HepG2 (cell line): ENCODE results near the gene SULT1C4. TPM values are rescaled to one million over a fixed set of nuclear protein-coding genes. Genes with fewer than 3 reads are reported as not detected.
A peak's percentile ranks its signal among the peaks of the same experiment; 100 is the strongest.

ENCODE experiments used
- ERF ChIP-seq: IDR thresholded peaks from 2 replicates; pipeline ENCODE4 v1.6.1; 2018; ENCODE audit warnings: missing biosample characterization, missing genetic modification reagents
- FIP1L1 ChIP-seq: fragments of 200-400 bp; formaldehyde crosslinking; IDR thresholded peaks from 2 replicates; pipeline ENCODE4 v1.6.1; 2018; ENCODE audit warnings: low read depth, mild to moderate bottlenecking, low read length, moderate library complexity, borderline replicate concordance; ENCODE audit not compliant: insufficient read depth
- FOXO1 ChIP-seq: sonication (generic); formaldehyde crosslinking; IDR thresholded peaks from 2 replicates; pipeline ENCODE4 v1.4.0; 2020; ENCODE audit warnings: missing genetic modification reagents
- MAF1 ChIP-seq: sonication (generic); formaldehyde crosslinking; IDR thresholded peaks from 2 replicates; pipeline ENCODE4 v1.5.0; 2020; ENCODE audit warnings: missing genetic modification reagents, borderline replicate concordance
- ZNF558 ChIP-seq: sonication (generic); formaldehyde crosslinking; IDR thresholded peaks from 2 replicates; pipeline ENCODE4 v1.9.0; 2022; ENCODE audit warnings: mild to moderate bottlenecking, missing genetic modification reagents, borderline replicate concordance
- ZNF562 ChIP-seq: sonication (generic); formaldehyde crosslinking; IDR thresholded peaks from 2 replicates; pipeline ENCODE4 v1.8.0; 2022; ENCODE audit warnings: missing genetic modification reagents, borderline replicate concordance
- ZNF850 ChIP-seq: sonication (generic); formaldehyde crosslinking; conservative IDR thresholded peaks from 2 replicates; pipeline ENCODE4 v1.9.0; 2021; ENCODE audit warnings: mild to moderate bottlenecking, missing genetic modification reagents
- polyA plus RNA-seq, 8 experiments: library from polyadenylated mRNA; depleted of rRNA in 3 of 8; stranded (reverse) in 7 of 8; unstranded in 1 of 8; fragments of >200 nt; fragmentation: Illumina TruSeq in 4 of 8; extraction: Trizol in 4 of 8; gene quantifications; 2 replicates each; pipeline versions ENCODE4 v1.2.1 to v1.2.3, GENCODE V29; 2011 to 2016; ENCODE audit warnings: low read depth in 4 of 8, missing spikeins in 1 of 8, mixed read lengths in 1 of 8; ENCODE audit not compliant: insufficient read depth in 1 of 8
- total RNA-seq, 5 experiments: library from RNA; depleted of rRNA; stranded (reverse); fragments of >200 nt; fragmentation: Illumina TruSeq; extraction: Trizol; gene quantifications; 2 replicates each; pipeline ENCODE4 v1.2.3, GENCODE V29; 2016; ENCODE audit warnings: low read depth in 1 of 5
- TF ChIP-seq, protein P1 (sequence below): IDR thresholded peaks from 2 replicates; pipeline ENCODE4 v1.6.1; 2016; ENCODE audit warnings: low read depth, missing genetic modification reagents, missing compliant biosample characterization
- TF ChIP-seq, protein P2 (sequence below): fragments of 450-650 bp; IDR thresholded peaks from 2 replicates; pipeline ENCODE4 v1.6.1; 2017; ENCODE audit warnings: mild to moderate bottlenecking
- TF ChIP-seq, protein P3 (sequence below): sonication (generic); formaldehyde crosslinking; IDR thresholded peaks from 2 replicates; pipeline ENCODE4 v1.5.0; 2020; ENCODE audit warnings: mild to moderate bottlenecking, missing genetic modification reagents, moderate library complexity
- TF ChIP-seq, protein P4 (sequence below): sonication (generic); formaldehyde crosslinking; IDR thresholded peaks from 2 replicates; pipeline ENCODE4 v1.8.1; 2022; ENCODE audit warnings: low read depth, mild to moderate bottlenecking, missing genetic modification reagents
- TF ChIP-seq, protein P5 (sequence below): sonication (generic); formaldehyde crosslinking; IDR thresholded peaks from 2 replicates; pipeline ENCODE4 v1.5.0; 2020; ENCODE audit warnings: mild to moderate bottlenecking, missing genetic modification reagents, borderline replicate concordance

The SULT1C4 gene
- total and polyA plus RNA-seq, 2 of the 13 experiments (the other 11 are each of a cell fraction or from before 2014, with no cell fraction given): 1.3 to 8.6 TPM

DNA sequence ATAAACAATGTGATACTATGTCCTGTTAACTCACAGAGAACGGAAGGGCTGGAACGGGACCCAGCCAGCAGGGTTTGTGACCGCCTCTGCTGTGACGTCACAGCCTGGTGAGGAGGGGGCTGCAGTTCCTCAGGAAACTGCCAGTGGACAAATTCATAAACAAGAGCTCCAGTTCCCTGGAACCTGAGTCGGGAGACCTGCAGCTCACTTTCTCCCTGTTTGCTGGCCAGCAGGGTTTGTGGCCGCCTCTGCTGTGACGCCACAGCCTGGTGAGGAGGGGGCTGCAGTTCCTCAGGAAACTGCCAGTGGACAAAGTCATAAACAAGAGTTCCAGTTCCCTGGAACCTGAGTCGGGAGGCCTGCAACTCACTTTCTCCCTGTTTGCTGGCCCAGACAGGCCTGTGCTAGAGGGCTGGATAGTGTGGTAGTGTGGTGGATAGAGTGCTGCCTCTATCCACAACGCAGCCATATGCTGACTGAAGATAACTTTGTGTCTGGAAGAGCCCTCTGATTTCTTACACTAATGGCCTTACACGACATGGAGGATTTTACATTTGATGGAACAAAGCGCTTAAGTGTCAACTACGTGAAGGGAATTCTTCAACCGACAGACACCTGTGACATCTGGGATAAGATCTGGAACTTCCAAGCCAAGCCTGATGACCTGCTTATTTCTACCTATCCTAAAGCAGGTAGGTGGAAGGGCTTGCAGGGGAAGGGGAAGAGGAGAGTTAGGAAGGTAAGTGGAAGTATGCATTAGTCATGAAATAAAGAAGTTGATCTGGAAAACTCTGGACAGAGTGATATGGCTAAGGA, at the start of gene SULT1C4 (continued):
- TF ChIP-seq, protein P1, sequence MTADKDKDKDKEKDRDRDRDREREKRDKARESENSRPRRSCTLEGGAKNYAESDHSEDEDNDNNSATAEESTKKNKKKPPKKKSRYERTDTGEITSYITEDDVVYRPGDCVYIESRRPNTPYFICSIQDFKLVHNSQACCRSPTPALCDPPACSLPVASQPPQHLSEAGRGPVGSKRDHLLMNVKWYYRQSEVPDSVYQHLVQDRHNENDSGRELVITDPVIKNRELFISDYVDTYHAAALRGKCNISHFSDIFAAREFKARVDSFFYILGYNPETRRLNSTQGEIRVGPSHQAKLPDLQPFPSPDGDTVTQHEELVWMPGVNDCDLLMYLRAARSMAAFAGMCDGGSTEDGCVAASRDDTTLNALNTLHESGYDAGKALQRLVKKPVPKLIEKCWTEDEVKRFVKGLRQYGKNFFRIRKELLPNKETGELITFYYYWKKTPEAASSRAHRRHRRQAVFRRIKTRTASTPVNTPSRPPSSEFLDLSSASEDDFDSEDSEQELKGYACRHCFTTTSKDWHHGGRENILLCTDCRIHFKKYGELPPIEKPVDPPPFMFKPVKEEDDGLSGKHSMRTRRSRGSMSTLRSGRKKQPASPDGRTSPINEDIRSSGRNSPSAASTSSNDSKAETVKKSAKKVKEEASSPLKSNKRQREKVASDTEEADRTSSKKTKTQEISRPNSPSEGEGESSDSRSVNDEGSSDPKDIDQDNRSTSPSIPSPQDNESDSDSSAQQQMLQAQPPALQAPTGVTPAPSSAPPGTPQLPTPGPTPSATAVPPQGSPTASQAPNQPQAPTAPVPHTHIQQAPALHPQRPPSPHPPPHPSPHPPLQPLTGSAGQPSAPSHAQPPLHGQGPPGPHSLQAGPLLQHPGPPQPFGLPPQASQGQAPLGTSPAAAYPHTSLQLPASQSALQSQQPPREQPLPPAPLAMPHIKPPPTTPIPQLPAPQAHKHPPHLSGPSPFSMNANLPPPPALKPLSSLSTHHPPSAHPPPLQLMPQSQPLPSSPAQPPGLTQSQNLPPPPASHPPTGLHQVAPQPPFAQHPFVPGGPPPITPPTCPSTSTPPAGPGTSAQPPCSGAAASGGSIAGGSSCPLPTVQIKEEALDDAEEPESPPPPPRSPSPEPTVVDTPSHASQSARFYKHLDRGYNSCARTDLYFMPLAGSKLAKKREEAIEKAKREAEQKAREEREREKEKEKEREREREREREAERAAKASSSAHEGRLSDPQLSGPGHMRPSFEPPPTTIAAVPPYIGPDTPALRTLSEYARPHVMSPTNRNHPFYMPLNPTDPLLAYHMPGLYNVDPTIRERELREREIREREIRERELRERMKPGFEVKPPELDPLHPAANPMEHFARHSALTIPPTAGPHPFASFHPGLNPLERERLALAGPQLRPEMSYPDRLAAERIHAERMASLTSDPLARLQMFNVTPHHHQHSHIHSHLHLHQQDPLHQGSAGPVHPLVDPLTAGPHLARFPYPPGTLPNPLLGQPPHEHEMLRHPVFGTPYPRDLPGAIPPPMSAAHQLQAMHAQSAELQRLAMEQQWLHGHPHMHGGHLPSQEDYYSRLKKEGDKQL (CRISPR knock-in tag): no peak
- TF ChIP-seq ERF (0 out of 2 replicates have a peak, but pooled peaks have one; percentile 14), FOXO1 (CRISPR knock-in tag) (peak; percentile 11; the same call in 1 of the 2 replicates), ZNF562 (CRISPR knock-in tag) (no peak), ZNF558 (CRISPR knock-in tag) (no peak), FIP1L1 (no peak), ZNF850 (CRISPR knock-in tag) (no peak), MAF1 (CRISPR knock-in tag) (no peak)
- TF ChIP-seq, protein P2, sequence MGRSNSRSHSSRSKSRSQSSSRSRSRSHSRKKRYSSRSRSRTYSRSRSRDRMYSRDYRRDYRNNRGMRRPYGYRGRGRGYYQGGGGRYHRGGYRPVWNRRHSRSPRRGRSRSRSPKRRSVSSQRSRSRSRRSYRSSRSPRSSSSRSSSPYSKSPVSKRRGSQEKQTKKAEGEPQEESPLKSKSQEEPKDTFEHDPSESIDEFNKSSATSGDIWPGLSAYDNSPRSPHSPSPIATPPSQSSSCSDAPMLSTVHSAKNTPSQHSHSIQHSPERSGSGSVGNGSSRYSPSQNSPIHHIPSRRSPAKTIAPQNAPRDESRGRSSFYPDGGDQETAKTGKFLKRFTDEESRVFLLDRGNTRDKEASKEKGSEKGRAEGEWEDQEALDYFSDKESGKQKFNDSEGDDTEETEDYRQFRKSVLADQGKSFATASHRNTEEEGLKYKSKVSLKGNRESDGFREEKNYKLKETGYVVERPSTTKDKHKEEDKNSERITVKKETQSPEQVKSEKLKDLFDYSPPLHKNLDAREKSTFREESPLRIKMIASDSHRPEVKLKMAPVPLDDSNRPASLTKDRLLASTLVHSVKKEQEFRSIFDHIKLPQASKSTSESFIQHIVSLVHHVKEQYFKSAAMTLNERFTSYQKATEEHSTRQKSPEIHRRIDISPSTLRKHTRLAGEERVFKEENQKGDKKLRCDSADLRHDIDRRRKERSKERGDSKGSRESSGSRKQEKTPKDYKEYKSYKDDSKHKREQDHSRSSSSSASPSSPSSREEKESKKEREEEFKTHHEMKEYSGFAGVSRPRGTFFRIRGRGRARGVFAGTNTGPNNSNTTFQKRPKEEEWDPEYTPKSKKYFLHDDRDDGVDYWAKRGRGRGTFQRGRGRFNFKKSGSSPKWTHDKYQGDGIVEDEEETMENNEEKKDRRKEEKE: no peak
- TF ChIP-seq, protein P3, sequence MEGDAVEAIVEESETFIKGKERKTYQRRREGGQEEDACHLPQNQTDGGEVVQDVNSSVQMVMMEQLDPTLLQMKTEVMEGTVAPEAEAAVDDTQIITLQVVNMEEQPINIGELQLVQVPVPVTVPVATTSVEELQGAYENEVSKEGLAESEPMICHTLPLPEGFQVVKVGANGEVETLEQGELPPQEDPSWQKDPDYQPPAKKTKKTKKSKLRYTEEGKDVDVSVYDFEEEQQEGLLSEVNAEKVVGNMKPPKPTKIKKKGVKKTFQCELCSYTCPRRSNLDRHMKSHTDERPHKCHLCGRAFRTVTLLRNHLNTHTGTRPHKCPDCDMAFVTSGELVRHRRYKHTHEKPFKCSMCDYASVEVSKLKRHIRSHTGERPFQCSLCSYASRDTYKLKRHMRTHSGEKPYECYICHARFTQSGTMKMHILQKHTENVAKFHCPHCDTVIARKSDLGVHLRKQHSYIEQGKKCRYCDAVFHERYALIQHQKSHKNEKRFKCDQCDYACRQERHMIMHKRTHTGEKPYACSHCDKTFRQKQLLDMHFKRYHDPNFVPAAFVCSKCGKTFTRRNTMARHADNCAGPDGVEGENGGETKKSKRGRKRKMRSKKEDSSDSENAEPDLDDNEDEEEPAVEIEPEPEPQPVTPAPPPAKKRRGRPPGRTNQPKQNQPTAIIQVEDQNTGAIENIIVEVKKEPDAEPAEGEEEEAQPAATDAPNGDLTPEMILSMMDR (CRISPR knock-in tag): peak; percentile 25
- TF ChIP-seq, protein P4, sequence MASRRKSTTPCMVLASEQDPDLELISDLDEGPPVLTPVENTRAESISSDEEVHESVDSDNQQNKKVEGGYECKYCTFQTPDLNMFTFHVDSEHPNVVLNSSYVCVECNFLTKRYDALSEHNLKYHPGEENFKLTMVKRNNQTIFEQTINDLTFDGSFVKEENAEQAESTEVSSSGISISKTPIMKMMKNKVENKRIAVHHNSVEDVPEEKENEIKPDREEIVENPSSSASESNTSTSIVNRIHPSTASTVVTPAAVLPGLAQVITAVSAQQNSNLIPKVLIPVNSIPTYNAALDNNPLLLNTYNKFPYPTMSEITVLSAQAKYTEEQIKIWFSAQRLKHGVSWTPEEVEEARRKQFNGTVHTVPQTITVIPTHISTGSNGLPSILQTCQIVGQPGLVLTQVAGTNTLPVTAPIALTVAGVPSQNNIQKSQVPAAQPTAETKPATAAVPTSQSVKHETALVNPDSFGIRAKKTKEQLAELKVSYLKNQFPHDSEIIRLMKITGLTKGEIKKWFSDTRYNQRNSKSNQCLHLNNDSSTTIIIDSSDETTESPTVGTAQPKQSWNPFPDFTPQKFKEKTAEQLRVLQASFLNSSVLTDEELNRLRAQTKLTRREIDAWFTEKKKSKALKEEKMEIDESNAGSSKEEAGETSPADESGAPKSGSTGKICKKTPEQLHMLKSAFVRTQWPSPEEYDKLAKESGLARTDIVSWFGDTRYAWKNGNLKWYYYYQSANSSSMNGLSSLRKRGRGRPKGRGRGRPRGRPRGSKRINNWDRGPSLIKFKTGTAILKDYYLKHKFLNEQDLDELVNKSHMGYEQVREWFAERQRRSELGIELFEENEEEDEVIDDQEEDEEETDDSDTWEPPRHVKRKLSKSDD (CRISPR knock-in tag): no peak
- TF ChIP-seq, protein P5, sequence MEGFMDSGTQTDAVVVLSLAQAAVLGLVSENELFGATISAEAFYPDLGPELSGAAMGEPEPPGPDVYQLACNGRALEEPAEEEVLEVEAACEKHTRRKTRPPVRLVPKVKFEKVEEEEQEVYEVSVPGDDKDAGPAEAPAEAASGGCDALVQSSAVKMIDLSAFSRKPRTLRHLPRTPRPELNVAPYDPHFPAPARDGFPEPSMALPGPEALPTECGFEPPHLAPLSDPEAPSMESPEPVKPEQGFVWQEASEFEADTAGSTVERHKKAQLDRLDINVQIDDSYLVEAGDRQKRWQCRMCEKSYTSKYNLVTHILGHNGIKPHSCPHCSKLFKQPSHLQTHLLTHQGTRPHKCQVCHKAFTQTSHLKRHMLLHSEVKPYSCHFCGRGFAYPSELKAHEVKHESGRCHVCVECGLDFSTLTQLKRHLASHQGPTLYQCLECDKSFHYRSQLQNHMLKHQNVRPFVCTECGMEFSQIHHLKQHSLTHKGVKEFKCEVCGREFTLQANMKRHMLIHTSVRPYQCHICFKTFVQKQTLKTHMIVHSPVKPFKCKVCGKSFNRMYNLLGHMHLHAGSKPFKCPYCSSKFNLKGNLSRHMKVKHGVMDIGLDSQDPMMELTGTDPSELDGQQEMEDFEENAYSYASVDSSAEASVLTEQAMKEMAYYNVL (CRISPR knock-in tag): no peak
